Lung (tissue), 12 donors: ENCODE results near the gene HJV. TPM values are rescaled to one million over a fixed set of nuclear protein-coding genes. Genes with fewer than 3 reads are reported as not detected.
"Not testable (repeated sequence)": the region's sequence is repeated elsewhere in the genome, so short reads cannot be mapped to it uniquely, and the experiment has no call there.

Experiments
- ATAC-seq: fragments of 200-7000 bp; cut with Tn5 transposase; one replicate; pipeline ENCODE4 v1.9.1; 2020; ENCODE audit warnings: moderate number of reproducible peaks; ENCODE audit not compliant: insufficient read depth, low FRiP score
- DNase-seq, 3 donors: peaks; one replicate each; pipeline ENCODE4 v3.0.0-alpha.2; 2013 to 2017
- H3K27ac ChIP-seq, 2 donors: one replicate each; pipeline ENCODE4 v1.5.1; 2013; ENCODE audit warnings: mild to moderate bottlenecking in 2 of 2, moderate library complexity in 2 of 2, control low read depth in 1 of 2, inconsistent platforms in 1 of 2, low read depth in 1 of 2, low read length in 1 of 2
- H3K27me3 ChIP-seq, 3 donors: one replicate each; pipeline ENCODE4 v1.5.1; 2013; ENCODE audit warnings: low read length in 2 of 3; ENCODE audit not compliant: control insufficient read depth in 3 of 3, insufficient read depth in 3 of 3
- H3K36me3 ChIP-seq, 4 donors: one replicate each; pipeline ENCODE4 v1.5.1; 2013; ENCODE audit warnings: low read length in 4 of 4, mild to moderate bottlenecking in 1 of 4, moderate library complexity in 1 of 4; ENCODE audit not compliant: control insufficient read depth in 4 of 4, insufficient read depth in 4 of 4
- H3K4me1 ChIP-seq, 5 donors: one replicate each; pipeline ENCODE4 v1.5.1; 2013; ENCODE audit warnings: low read length in 5 of 5, mild to moderate bottlenecking in 2 of 5, moderate library complexity in 1 of 5; ENCODE audit not compliant: control insufficient read depth in 5 of 5, insufficient read depth in 5 of 5
- H3K4me3 ChIP-seq: one replicate; pipeline ENCODE4 v1.5.1; 2013; ENCODE audit warnings: mild to moderate bottlenecking, control low read depth, moderate library complexity
- H3K9ac ChIP-seq, 2 donors: one replicate each; pipeline ENCODE4 v1.5.1; 2013; ENCODE audit warnings: low read length in 2 of 2, control low read depth in 1 of 2; ENCODE audit not compliant: insufficient read depth in 1 of 2
- H3K9me3 ChIP-seq, 4 donors: one replicate each; pipeline ENCODE4 v1.5.1; 2013; ENCODE audit warnings: low read length in 3 of 4, mild to moderate bottlenecking in 1 of 4, moderate library complexity in 1 of 4; ENCODE audit not compliant: control insufficient read depth in 4 of 4, insufficient read depth in 3 of 4
- CTCF ChIP-seq: IDR thresholded peaks from 2 replicates; pipeline ENCODE4 v1.5.1; 2012; ENCODE audit warnings: mild to moderate bottlenecking; ENCODE audit errors: control extremely low read depth, extremely low read depth
- WGBS, 2 donors: extraction: QIAGEN DNeasy Blood & Tissue Kit; methylation state at CpG; one replicate each; pipeline ENCODE4 v1.1.7; 2013; 5-methylcytosine and 5-hydroxymethylcytosine counted together
- polyA plus RNA-seq, 2 donors: library from polyadenylated mRNA; stranded (reverse); fragments of 200-250 nt; gene quantifications; one replicate each; pipeline ENCODE4 v1.2.1, GENCODE V29; 2013
- total RNA-seq, 2 donors: library from RNA; depleted of rRNA in 1 of 2; stranded (reverse); fragments of >200 nt in 1 of 2; gene quantifications; one replicate each; pipeline ENCODE4 v1.2.1, GENCODE V29; 2014 to 2021
- donor health status: control.
- donor health status: control.
- donor health status: Bipolar disorder and iron deficiency.
- donor health status: healthy.
- donor health status: DM: yes; HTN: yes; CAD: no.

The HJV gene
- total and polyA plus RNA-seq, 4 donors, result not detected

GRCh38 chr1:146049866-146050651, 28.5 kb upstream of the HJV start:
- not testable (repeated sequence) for H3K9me3 ChIP-seq, DNase-seq, ATAC-seq, H3K9ac ChIP-seq, H3K27ac ChIP-seq, H3K27me3 ChIP-seq, H3K36me3 ChIP-seq, H3K4me3 ChIP-seq
- peaks cover 0 to 10% (median 0%) of the 10 kb centered on the region in 5 donors for H3K4me1 ChIP-seq
- 78 to 84% methylated on average over 12 of the region's 12 CpGs for WGBS, 2 donors

- Histone ChIP-seq H3K9me3 (no peaks in the 10 kb centered on the region), H3K36me3 (no peaks in the 10 kb centered on the region), H3K27ac (no peak overlapping the region), H3K4me3 (no peak overlapping the region), H3K27me3 (no peaks in the 10 kb centered on the region), H3K4me1 (peaks cover 0 to 10% (median 0%) of the 10 kb centered on the region in 5 donors), H3K9ac (no peak overlapping the region)
- DNase-seq (no peak), ATAC-seq (no peak)
- TF ChIP-seq CTCF, result no peak
- 81 to 89% methylated on average over 20 to 27 of the region's 27 CpGs for WGBS, 2 donors
These were observed 27.9 kb upstream of the HJV start for GRCh38 chr1:146049436-146049835.

- H3K36me3 ChIP-seq, DNase-seq, H3K27me3 ChIP-seq, H3K9me3 ChIP-seq, H3K4me3 ChIP-seq, H3K9ac ChIP-seq, ATAC-seq, H3K27ac ChIP-seq: not testable (repeated sequence)
- peaks cover 0 to 10% (median 0%) of the 10 kb centered on the region in 5 donors for H3K4me1 ChIP-seq
- WGBS, 2 donors, result 74 to 76% methylated on average over 8 of the region's 8 CpGs
These were observed 27.1 kb upstream of the HJV start for GRCh38 chr1:146048514-146049115.

DNA sequence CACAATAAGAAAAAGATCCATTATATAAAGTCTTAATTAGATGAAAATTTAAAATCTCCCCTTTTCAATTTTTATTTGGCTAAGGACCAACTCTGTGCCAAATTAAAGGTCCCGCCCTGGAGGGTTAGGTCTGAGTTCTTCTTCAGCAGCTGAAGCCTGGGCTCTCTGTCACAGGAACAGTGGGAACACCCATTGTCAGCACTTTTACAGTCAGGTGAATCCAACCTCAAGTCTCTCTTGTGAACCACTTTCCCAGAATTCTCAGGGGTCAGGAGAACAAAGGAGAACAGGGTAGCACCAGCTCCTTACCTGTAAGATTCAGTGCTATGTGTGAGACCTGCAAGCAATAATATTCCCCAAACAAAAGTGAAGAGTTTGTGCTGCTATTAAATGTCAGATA, 25.1 kb upstream of the HJV start:
- H3K9ac ChIP-seq, result no peak overlapping the region
- no peak for TF ChIP-seq CTCF
- H3K4me1 ChIP-seq, result peaks cover 0 to 10% (median 0%) of the 10 kb centered on the region in 5 donors
- H3K36me3 ChIP-seq, result no peaks in the 10 kb centered on the region
- DNase-seq (no peak), ATAC-seq (no peak)
- no peaks in the 10 kb centered on the region for H3K27me3 ChIP-seq
- H3K27ac ChIP-seq, result no peak overlapping the region
- no peaks in the 10 kb centered on the region for H3K9me3 ChIP-seq
- H3K4me3 ChIP-seq, result no peak overlapping the region
- 98 to 100% methylated on average over 1 of the region's 1 CpG for WGBS, 2 donors
